SU-DHL-6 (cell line): ENCODE results near the gene UBXN10.

Source experiments
- CTCF ChIP-seq: fragments of 200-600 bp; sonication (generic); IDR thresholded peaks from one replicate; pipeline ENCODE4 v1.5.1; 2017; ENCODE audit warnings: antibody characterized with exemption, mild to moderate bottlenecking, low read length, moderate library complexity; ENCODE audit not compliant: insufficient read depth, poor library complexity, severe bottlenecking
- EZH2phosphoT487 ChIP-seq: fragments of 200-600 bp; sonication (generic), shearing (Covaris generic); conservative IDR thresholded peaks from 2 replicates; pipeline ENCODE4 v1.6.1; 2018; ENCODE audit warnings: mild to moderate bottlenecking, antibody characterized with exemption, low read length, moderate library complexity, mixed read lengths

GRCh38 chr1:20228314-20228825 is 42.5 kb downstream of the UBXN10 start:
- no peak for TF ChIP-seq CTCF
- no peak for TF ChIP-seq EZH2phosphoT487
